Endometrial microvascular endothelial cells (primary cell): ENCODE data around the gene PACSIN3. TPM values are rescaled to one million over a fixed set of nuclear protein-coding genes. Genes with fewer than 3 reads are reported as not detected.
"Not testable (repeated sequence)": the region's sequence is repeated elsewhere in the genome, so short reads cannot be mapped to it uniquely, and the experiment has no call there.

Experiments
- in situ Hi-C: cut with HindIII; loops from 2 replicates; pipeline ENCODE4 v1.10.0; 2017; ENCODE audit warnings: low sequenced_read_pairs, low pct_unique_long_range_greater_than_20kb; ENCODE audit errors: inconsistent ontology term
- total RNA-seq: library from RNA; depleted of rRNA; stranded (reverse); fragments of >200 nt; gene quantifications from one replicate; pipeline ENCODE4 v1.2.3, GENCODE V29; 2015; ENCODE audit errors: inconsistent ontology term

PACSIN3 gene
- 12.0 TPM for total RNA-seq

DNA sequence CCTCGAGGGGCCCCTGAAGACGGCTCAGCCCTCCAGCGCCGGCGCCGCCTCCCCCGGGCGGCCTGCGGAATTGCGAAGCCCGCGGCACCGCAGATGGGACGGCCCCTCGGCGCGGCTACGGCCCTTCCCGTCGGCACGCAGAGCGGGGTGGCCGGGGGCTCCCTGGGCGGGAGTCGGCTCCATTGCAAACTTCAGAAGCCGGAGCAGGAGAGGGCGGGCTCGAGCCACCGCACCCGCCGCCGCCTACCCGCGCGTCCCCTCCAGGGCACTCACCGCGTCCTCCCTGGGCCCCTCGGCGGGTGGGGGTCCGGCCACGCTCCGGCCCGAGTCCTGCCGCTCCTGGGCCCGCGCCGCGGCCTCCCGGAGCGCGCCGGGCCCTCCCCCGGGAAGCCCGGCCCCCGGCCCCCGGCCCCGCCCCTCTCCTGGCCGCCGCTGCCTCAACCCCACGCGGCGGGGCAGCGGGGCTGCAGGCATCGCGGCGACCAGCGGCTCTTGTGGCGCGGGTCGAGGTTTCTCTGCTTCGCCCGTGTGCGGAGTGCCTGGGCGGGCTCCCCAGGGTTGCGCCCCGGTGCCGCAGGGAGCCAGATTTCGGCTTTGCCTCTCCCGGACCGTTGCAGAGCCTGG, at the start of gene PACSIN3:
Gene PACSIN3, minus strand, starts transcription at position 359 of the 624 bp plus-strand sequence. CDS start 3,707 bp downstream, outside the sequence.
- in situ Hi-C loops: no loop called here

DNA sequence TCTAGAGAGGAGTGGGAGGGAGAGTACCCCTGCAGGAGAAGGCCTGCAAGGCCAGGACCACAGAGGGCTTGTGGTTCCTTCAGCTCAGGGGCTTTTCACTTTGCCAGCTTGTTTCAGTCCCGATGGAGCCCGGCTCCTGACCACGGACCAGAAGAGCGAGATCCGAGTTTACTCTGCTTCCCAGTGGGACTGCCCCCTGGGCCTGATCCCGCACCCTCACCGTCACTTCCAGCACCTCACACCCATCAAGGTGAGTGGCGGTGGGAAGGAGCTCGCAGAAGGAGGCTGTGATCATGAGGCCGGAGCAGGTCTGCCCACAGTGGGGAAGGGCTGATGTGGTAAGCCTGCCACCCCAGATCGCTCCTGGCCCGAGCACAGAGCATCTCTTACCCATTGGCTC, 48.9 kb upstream of the PACSIN3 start:
- in situ Hi-C loops: no loop called here

DNA sequence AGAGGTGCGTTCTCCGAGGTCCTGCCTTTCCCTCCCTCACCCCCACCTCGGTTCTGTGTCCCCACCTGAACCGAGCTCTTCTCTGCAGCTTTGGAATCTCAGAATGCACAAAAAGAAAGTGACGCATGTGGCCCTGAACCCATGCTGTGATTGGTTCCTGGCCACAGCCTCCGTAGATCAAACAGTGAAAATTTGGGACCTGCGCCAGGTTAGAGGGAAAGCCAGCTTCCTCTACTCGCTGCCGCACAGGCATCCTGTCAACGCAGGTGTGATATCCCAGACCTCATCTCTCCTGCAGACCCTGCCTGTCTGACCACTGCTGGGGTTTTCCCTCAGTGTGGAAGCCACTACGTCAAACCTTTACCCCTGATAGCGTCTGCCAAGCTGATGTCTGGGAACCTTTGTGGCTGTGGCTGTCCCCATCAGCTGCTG, 48.5 kb upstream of the PACSIN3 start:
- in situ Hi-C loops: no loop called here

DNA sequence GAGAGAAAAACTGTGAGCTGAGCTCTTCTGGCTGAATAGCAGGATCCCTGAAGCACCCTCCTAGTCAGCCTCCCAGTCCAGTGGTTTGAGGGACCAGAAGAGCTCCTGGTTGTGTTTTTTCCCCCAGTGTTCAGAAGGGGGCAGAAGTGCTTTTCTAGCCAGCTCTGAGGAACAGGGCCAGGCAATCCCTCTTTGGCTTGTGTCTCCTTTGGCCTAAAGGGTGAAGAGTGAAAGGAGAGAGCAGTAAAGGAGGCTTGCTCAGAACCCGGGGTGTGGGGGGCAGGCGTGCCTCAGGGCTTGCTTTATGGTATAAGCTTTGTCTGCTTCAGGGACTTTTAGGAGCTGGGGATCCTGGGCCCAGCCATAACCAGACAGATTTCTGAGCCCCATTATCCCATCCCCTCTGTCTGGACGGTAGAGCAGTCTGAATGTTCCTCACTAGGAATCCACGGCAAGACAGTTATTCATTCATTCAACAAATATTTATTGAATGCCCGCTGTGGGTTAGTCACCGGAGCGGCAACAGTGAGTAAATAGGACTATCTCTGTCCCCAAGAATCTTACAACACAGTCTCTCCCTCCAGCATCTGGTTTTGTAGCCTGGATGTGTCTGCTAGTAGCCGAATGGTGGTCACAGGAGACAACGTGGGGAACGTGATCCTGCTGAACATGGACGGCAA, 47.9 kb upstream of the PACSIN3 start:
- in situ Hi-C loops: no loop called here

DNA sequence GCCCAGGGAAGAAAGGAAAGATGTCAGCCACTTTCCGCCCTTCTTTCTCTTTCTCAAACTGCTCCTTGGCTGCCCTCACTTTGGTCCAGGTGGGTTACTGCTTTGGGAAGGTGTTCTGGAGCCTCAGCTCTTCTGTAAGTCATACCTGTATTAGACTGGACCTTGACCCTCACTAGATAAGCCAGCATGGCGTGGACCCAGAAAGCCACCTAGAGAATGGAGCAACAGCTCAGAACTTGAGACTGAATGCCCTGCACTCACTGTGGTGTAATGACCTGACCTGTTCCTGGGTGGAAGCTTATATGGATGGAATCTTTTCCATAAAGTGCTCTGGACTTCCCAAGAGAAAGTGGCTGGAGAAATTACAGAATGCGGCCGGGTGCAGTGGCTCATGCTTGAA, 46.8 kb upstream of the PACSIN3 start:
- in situ Hi-C loops: no loop called here

DNA sequence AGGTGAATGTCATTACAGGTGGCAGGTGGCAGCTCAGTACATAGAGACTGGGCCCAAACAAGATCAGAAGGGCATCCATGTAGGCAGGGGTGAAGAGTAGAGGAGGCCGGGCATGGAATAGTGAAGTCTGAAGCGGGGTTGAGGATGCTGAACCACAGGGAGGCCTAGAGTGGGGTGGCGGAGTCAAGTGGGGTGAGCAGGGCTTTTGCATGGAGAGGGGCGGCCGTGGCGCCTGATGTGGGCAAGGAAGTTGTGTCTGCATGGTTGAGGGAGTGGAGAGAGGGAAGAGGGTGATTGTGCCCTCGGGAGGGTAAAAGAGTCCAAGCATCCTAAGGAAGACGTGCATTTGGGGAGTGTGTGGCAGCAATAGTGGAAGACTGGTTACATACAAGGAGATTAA, 42.9 kb upstream of the PACSIN3 start:
- in situ Hi-C loops: no loop called here

DNA sequence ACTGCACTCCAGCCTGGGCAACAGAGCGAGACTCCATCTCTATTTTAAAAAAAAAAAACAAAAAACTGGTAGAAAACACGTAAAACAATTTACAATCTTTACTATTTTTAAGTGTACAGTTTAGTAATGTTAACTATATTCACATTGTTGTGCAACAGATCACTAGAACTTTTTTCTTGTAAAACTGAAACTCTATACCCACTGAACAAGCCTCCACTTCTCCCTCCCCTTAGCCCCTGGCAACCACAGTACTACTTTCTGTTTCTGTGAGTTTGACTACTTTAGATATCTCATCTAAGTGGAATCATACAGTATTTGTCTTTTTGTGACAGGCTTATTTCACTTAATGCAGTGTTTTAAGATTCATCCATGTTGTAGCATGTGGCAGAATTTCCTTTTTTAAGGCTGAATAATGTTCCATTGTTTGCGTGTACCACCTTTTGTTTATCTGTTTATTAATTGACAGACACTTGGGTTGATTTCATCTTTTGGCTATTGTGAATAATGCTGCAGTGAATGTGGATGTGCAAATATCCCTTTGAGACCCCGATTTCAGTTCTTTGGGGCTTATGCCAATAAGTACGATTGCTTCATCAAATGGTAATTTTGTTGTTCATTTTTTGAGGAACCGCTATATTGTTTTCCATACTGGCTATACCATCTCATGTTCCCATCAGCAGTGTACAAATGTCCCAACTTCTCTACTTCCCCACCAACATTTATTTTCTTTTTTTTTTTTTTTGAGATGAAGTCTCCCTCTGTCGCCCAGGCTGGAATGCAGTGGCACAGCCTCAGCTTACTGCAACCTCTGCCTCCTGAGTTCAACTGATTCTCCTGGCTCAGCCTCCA, 39.5 kb upstream of the PACSIN3 start:
- in situ Hi-C loops: no loop called here

DNA sequence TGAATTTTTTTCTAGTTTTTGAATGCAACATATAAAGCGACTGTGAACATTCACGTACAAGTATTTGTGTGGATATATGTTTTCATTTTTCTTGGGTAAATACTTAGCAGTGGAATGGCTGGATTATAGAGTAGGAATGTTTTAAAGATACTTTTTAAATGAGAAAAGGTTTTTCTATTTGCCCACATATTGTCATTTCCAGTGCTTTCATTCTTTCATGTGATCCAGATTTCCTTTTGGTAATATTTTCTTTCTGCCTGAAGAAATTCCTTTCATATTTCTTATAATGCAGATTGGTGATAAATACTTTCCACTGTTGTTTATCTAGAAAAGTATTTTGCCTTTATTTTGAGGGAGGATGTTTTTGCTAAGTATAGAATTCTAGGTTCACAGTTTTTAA, 36.5 kb upstream of the PACSIN3 start:
- in situ Hi-C loops: no loop called here

DNA sequence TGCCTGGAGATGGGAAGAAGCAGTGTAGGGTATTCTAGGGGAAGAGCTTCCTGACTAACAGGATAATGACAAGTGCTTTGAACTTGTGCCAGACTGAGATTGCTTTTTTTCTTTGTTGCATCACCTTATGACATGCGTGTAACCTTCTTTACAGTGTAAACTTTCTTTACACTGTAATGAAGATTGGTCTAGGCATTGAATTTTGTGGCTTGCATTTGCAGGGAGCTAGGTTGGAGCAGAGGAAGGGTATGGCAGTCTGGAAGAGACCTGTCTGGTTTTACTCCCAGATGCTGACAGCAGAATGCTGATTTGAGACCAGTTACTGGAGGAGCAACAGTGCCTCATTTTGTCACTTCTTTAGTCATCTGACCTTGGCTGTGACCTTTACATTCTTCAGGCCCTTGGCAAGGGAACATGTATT, 34.2 kb upstream of the PACSIN3 start:
- in situ Hi-C loops: no loop called here

DNA sequence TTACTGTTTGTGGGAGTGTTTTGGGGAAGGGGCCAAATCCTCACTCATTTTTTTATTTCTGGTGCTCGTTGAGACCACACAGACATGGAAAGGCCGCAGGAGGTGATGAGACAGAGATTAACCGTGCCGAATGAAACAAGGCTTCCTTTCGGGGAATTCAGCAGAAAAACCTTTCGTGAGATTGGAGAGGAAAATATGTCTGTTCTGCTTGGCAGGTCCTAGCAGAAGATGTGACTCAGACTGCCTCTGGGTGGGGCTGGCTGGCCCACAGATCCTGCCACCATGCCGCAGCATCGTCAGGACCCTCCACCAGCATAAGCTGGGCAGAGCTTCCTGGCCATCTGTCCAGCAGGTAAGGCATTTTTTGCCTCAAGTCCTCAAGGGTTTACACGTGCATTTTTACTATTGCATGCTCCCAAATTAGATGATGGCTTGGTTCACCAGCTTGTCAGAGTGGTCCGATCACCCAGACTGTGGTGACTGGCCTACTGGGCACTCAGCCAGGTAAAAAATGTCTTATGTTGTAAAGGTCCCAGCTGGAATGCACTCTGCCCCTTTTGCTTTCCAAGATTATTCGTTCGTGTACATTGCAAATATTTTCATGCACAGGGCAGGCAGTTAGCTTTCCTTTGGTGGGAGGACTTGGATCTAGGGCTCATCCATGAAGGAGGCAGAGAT, 30.0 kb upstream of the PACSIN3 start:
- in situ Hi-C loops: no loop called here

DNA sequence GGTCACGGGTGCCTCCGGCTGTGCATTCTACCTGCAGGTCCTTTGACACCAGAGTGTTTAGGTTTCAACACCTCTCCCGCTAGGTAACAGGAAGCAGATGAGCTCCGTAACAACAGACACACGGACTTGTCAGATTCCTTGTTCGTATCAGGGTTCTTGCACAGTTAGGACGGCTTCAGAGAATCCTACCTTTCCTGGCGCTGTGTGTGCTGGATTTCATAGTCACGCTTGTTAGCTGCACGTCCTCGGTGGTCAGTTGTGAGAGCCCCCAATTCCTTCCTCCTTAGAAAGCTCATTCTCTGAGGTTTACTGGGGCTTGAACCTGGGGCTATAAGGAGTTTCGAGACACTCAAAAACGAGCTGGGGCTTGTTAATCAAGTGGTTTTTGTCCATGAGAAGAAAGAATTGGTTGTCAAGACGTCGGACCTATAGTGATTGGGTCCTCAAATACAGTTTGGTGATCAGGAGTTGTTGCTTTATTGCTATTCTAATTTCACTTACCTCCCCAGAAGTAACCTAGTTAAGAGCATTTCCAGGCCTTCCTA, 29.2 kb upstream of the PACSIN3 start:
- in situ Hi-C loops: no loop called here

DNA sequence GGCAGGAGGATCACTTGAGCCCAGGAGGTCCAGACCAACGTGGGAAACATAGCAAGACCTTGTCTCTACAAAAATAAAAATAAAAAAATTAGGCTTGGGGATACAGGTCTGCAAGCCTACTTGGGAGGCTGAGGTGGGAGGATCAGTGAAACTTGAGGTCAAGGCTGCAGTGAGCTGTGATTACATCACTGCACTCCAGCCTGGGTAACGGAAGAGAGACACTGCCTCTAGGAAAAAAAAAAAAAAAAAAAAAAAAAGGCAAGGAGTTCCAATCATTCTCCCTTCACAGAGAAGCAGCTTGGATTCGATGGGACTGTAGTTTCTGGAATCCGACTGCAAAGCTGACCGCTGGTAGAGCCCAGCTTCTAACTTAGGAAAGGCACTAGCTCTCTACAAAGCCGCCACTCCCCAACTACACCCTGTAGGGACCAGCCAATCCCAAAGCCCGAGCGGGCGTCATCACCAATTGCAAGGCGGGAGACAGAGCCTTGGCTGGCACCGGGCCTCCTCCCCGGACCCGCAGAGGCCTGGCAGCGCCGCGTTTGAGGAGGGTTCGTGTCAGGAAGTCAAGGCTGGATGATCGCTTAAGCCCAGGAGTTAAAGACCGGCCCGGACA, 27.8 kb upstream of the PACSIN3 start:
- in situ Hi-C loops: no loop called here

DNA sequence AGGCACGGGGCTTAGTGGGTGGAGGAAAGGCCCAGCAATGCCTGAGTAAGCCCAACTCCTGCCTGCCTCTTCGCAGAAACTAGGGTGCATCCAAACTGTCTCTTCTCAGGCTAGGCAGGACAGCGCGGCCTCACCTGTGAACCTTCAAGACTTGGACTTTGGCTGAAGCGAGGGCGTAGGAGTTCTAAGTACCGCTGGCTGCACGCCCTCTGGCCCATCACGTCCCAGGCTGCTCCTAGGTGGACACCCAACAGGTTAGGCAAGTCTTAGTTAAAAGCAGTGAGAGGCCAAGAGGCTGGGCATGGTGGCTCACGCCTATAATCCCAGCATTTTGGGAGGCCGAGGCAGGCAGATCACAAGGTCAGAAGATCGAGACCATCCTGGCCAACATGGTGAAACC, 26.7 kb upstream of the PACSIN3 start:
- in situ Hi-C loops: no loop called here

DNA sequence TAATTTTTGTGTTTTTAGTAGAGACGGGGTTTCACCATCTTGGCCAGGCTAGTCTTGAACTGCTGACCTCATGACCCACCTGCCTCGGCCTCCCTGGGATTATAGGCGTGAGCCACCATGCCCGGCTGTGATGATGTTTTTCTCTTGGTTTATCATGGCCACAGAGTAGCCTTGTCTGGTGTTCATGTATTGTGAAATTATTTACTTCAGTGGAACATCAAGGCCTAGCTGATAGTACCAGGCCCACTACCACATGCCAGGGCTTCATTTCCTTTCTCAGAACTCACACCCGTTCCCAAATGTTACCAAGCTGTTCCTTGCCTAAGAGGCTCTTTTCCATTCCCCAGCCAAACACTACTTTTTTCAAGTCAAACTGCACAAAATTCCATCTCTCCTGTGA, 22.4 kb upstream of the PACSIN3 start:
- in situ Hi-C loops: no loop called here

DNA sequence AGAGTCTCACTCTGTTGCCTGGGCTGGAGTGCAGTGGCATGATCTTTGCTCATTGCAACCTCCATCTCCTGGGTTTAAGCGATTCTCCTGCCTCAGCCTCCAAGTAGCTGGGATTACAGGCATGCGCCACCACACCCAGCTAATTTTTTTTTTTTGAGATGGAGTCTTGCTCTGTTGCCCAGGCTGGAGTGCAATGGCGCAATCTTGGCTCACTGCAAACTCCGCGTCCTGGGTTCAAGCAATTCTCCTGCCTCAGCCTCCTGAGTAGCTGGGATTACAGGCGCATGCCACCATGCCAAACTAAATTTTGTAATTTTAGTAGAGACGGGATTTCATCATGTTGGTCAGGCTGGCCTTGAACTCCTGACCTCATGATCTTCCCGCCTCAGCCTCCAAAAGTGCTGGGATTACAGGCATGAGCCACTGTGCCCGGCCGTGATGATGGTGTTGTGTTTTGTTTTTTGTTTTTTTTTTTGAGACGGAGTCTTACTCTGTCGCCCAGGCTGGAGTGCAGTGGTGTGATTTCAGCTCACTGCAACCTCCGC, 21.8 kb upstream of the PACSIN3 start:
- in situ Hi-C loops: not testable (repeated sequence)

DNA sequence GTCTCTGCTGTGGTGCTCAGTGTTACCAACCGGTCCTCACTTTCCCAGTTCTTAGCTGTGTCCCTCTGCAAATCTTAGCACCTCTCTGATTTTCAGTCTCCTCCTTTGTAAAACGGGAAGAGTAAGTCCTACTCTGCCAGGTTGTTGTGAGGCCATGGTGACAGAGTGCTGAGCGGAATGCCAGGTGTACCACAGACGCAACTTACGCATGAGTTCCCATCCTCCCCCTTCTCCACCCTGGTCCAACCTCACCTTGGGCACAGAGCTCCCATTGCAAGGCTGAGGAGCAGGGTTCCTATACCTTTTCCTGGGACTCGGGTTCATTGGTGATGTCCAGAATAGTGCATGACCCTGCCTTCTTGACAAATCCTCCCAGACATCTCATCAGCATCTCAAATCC, 21.2 kb upstream of the PACSIN3 start:
- in situ Hi-C loops: no loop called here

DNA sequence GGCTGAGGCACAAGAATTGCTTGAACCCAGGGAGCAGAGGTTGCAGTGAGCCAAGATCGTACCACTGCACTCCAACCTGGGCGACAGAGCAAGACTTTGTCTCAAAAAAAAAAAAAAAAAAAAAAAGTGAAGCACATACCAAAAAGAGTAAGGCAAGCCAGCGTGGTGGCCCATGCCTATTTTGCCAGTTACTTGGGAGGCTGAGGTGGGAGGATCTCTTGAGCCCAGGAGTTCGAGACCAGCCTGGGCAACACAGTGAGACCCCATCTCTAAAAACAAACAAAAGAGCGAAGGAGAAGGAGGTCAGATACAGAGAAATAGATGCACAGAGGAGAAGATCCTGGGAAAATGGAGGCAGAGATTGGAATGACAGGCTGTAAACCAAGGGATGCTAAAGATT, 20.3 kb upstream of the PACSIN3 start:
- in situ Hi-C loops: not testable (repeated sequence)

DNA sequence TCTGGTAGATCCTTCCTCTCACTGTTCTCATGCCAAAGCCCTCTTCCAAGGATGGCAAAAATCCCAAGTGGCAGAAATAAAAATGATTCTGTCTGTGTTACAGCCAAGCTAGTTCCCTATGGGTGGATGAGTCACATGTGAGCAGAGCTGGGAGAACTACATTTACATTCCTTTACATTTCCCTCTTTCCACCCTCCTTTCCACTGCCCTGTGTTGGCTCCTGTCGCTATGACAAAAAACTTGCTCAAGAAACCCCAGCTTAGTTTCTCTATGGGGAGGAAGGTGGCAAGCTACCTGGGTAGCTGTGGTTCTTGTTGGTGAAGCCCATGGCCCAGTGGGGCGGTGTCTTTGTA, 18.4 kb upstream of the PACSIN3 start:
- in situ Hi-C loops: no loop called here
